Frontal cortex (tissue), 4 donors: ENCODE measurements around the gene NOC4L. TPM values are rescaled to one million over a fixed set of nuclear protein-coding genes. Genes with fewer than 3 reads are reported as not detected.
"Not testable (repeated sequence)": the region's sequence is repeated elsewhere in the genome, so short reads cannot be mapped to it uniquely, and the experiment has no call there.

Source experiments
- DNase-seq, 2 donors: peaks; one replicate each; pipeline ENCODE4 v3.0.0; 2012; ENCODE audit warnings: low spot score in 2 of 2
- FAIRE-seq: peaks from 2 replicates; lab custom pipeline; 2012; peaks lifted over from hg19 to GRCh38; lab: Jason Lieb, UNC
- total RNA-seq: library from RNA; depleted of rRNA; stranded (reverse); fragments of >200 nt; gene quantifications from one replicate; pipeline ENCODE4 v1.2.3, GENCODE V29; 2014
- donor health status: control.
- donor health status: control.
- donor health status: control.

NOC4L gene
- 9.0 TPM for total RNA-seq

- DNase-seq, result peak; percentile 99
- FAIRE-seq, result no peak
Observed at GRCh38 chr12:132144115-132144809, at the start of gene NOC4L, which contains the start of gene DDX51. TSS of gene NOC4L (plus strand) at chr12:132144457. CDS start at chr12:132144489, 32 bp downstream. TSS of gene DDX51 (minus strand) at chr12:132144319. CDS start at chr12:132144296, 23 bp downstream.

- no peak for DNase-seq
- no peak for FAIRE-seq
Observed at GRCh38 chr12:132095520-132096409, 48.5 kb upstream of the NOC4L start.

- DNase-seq, result no peak
- no peak for FAIRE-seq
Observed at GRCh38 chr12:132099739-132100138, 44.5 kb upstream of the NOC4L start.

GRCh38 chr12:132100306-132101065, 43.8 kb upstream of the NOC4L start:
- DNase-seq (no peak), FAIRE-seq (no peak)

GRCh38 chr12:132102297-132102696, 42.0 kb upstream of the NOC4L start:
- DNase-seq, result no peak
- no peak for FAIRE-seq

GRCh38 chr12:132103072-132103471, 41.2 kb upstream of the NOC4L start:
- not testable (repeated sequence) for FAIRE-seq, DNase-seq

GRCh38 chr12:132103542-132104308, 40.5 kb upstream of the NOC4L start:
- DNase-seq, result no peak

GRCh38 chr12:132105467-132105866, 38.8 kb upstream of the NOC4L start:
- FAIRE-seq, result no peak

More at GRCh38 chr12:132103542-132104308, 40.5 kb upstream of the NOC4L start:
- no peak for FAIRE-seq

GRCh38 chr12:132106921-132107320, 37.3 kb upstream of the NOC4L start:
- no peak for FAIRE-seq
- no peak for DNase-seq

More at GRCh38 chr12:132105467-132105866, 38.8 kb upstream of the NOC4L start:
- DNase-seq, result no peak

- DNase-seq (no peak), FAIRE-seq (no peak)
Observed at GRCh38 chr12:132108211-132108832, 35.9 kb upstream of the NOC4L start.

- DNase-seq, result no peak
- no peak for FAIRE-seq
Observed at GRCh38 chr12:132109741-132110140, 34.5 kb upstream of the NOC4L start.

GRCh38 chr12:132110677-132111076, 33.6 kb upstream of the NOC4L start:
- FAIRE-seq (no peak), DNase-seq (no peak)

- DNase-seq (no peak), FAIRE-seq (no peak)
Observed at GRCh38 chr12:132111654-132112304, 32.5 kb upstream of the NOC4L start.

GRCh38 chr12:132114667-132115066, 29.6 kb upstream of the NOC4L start:
- FAIRE-seq (no peak), DNase-seq (no peak)

GRCh38 chr12:132115500-132115899, 28.8 kb upstream of the NOC4L start:
- no peak for DNase-seq
- no peak for FAIRE-seq

- FAIRE-seq (no peak), DNase-seq (no peak)
Observed at GRCh38 chr12:132116709-132117557, 27.3 kb upstream of the NOC4L start.

- DNase-seq, result no peak
- no peak for FAIRE-seq
Observed at GRCh38 chr12:132117558-132117875, 26.7 kb upstream of the NOC4L start.

GRCh38 chr12:132118876-132119275, 25.4 kb upstream of the NOC4L start:
- DNase-seq (no peak), FAIRE-seq (no peak)
